ENCODE data around the gene CDCP2. TPM values are rescaled to one million over a fixed set of nuclear protein-coding genes. Genes with fewer than 3 reads are reported as not detected.

CDCP2 gene
- total and polyA plus RNA-seq, 2 donors (not counting 1 experiment from before 2014, with no cell fraction given) = 0.25 TPM; not detected in 1

DNA sequence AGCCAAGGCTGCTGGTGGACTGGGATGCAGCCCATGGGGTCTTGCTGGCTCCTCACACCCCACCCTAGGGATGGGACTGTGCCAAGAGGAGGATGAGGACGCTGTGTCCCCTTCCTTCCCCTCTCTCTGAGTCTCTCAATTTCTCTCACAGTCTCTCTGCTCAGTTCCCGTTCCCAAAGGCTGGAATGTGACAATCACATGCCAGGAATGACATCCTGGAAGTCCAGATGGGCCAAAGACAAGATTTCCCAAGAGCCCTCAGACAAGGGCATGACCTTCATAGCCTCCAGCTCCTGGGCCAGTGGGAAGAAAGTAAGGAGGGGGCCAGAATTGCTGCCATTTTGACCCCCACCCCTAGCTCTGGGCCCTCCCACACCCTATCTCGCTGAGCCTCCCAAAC lies 7.6 kb upstream of the CDCP2 start:
- CTCF ChIA-PET = no interaction called here
- H3K9ac ChIP-seq (ENCODE audit: low read length) = no peak overlapping the region
- POLR2A ChIA-PET = no interaction called here

DNA sequence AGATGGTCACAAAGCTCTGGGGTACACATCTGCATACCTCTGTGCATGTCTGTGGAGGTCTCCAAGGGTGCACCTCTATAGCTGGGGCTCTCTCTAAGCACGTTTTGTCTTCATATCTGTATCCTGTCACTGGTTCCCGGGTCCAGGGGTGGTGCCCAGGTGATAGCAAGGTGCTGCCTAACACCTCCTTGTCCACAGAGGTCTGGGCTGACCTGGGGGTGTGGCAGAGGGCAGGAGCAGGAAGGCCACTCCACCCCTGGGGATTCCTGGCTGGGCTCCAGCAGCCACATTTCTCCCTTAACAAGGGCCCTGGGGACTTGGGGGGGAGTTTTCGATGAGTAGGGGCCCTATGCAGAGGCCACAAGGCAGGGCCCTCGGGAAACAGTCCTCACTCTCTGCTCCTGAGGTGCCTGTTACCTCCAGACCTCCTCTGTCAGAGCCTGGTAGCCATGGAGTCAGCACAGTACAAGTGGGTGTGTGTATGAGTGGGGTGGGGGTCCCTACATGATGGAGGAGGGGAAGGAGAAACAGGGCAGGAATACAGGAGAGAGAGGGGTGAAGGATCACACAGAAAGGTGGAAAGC lies 7.0 kb upstream of the CDCP2 start:
- no peak for TF ChIP-seq EZH2 (IDR thresholded peaks at IDR 0.05; ENCODE audit: borderline replicate concordance, insufficient read depth, low read depth, low read length, poor library complexity, severe bottlenecking)
- TF ChIP-seq, protein P1, sequence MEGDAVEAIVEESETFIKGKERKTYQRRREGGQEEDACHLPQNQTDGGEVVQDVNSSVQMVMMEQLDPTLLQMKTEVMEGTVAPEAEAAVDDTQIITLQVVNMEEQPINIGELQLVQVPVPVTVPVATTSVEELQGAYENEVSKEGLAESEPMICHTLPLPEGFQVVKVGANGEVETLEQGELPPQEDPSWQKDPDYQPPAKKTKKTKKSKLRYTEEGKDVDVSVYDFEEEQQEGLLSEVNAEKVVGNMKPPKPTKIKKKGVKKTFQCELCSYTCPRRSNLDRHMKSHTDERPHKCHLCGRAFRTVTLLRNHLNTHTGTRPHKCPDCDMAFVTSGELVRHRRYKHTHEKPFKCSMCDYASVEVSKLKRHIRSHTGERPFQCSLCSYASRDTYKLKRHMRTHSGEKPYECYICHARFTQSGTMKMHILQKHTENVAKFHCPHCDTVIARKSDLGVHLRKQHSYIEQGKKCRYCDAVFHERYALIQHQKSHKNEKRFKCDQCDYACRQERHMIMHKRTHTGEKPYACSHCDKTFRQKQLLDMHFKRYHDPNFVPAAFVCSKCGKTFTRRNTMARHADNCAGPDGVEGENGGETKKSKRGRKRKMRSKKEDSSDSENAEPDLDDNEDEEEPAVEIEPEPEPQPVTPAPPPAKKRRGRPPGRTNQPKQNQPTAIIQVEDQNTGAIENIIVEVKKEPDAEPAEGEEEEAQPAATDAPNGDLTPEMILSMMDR (IDR thresholded peaks at IDR 0.05) = no peak
- no peaks in the 10 kb centered on the region for H3K27me3 Mint-ChIP-seq
- no peak overlapping the region for H3K4me3 ChIP-seq (ENCODE audit: control extremely low read depth in 1 of 5, extremely low read depth in 1 of 5, insufficient read depth in 1 of 5, low read depth in 2 of 5, low read length in 4 of 5)
- H3K4me2 ChIP-seq (replicated peaks; ENCODE audit: low read depth, low read length, poor library complexity, severe bottlenecking) = no peak overlapping the region
- intact Hi-C loops (cut with micrococcal nuclease) = no loop called here
- ATAC-seq (ENCODE audit: low read depth) (no peak), DNase-seq (no peak)
- H3K27ac Mint-ChIP-seq = no peak overlapping the region
- ChIA-PET CTCF (no interaction called here), POLR2A (no interaction called here)
- H3K9me3 Mint-ChIP-seq (ENCODE audit: insufficient read depth) = no peaks in the 10 kb centered on the region
- H3K4me1 Mint-ChIP-seq = no peaks in the 10 kb centered on the region
- no peak overlapping the region for H2AFZ ChIP-seq (ENCODE audit: insufficient read depth, low read depth, low read length, poor library complexity, severe bottlenecking)
- 79% methylated on average over 3 of the region's 4 CpGs for WGBS (ENCODE audit: insufficient coverage)
- no peaks in the 10 kb centered on the region for H3K4me1 ChIP-seq (ENCODE audit: control insufficient read depth in 2 of 2, insufficient read depth in 2 of 2, low read length in 2 of 2)
- no peak overlapping the region for H3K9ac ChIP-seq (ENCODE audit: low read length)
- H3K79me2 ChIP-seq (ENCODE audit: control insufficient read depth, insufficient read depth, low read length) = no peaks in the 10 kb centered on the region
- no peaks in the 10 kb centered on the region for H3K27me3 ChIP-seq (replicated peaks in 1 of 4; ENCODE audit: control extremely low read depth in 1 of 4, control insufficient read depth in 3 of 4, insufficient read depth in 4 of 4, low read length in 3 of 4)
- no peak overlapping the region for H3K4me3 Mint-ChIP-seq
- no peaks in the 10 kb centered on the region for H4K20me1 ChIP-seq (ENCODE audit: control insufficient read depth, insufficient read depth, low read length, poor library complexity, severe bottlenecking)
- H3K27ac ChIP-seq (ENCODE audit: low read length in 2 of 2) = no peak overlapping the region
- H3K36me3 ChIP-seq (replicated peaks in 1 of 2; ENCODE audit: control extremely low read depth in 1 of 2, control insufficient read depth in 1 of 2, extremely low read depth in 1 of 2, insufficient read depth in 2 of 2, low read length in 1 of 2) = no peaks in the 10 kb centered on the region
- no peaks in the 10 kb centered on the region for H3K9me3 ChIP-seq (ENCODE audit: control extremely low read depth in 1 of 3, control insufficient read depth in 2 of 3, insufficient read depth in 1 of 3, low read length in 2 of 3)

More for the DNA sequence above, 7.6 kb upstream of the CDCP2 start:
- Histone ChIP-seq H3K4me3 (ENCODE audit: control extremely low read depth in 1 of 5, extremely low read depth in 1 of 5, insufficient read depth in 1 of 5, low read depth in 2 of 5, low read length in 4 of 5) (no peak overlapping the region), H3K36me3 (replicated peaks in 1 of 2; ENCODE audit: control extremely low read depth in 1 of 2, control insufficient read depth in 1 of 2, extremely low read depth in 1 of 2, insufficient read depth in 2 of 2, low read length in 1 of 2) (no peaks in the 10 kb centered on the region), H3K27ac (ENCODE audit: low read length in 2 of 2) (no peak overlapping the region), H3K27me3 (replicated peaks in 1 of 4; ENCODE audit: control extremely low read depth in 1 of 4, control insufficient read depth in 3 of 4, insufficient read depth in 4 of 4, low read length in 3 of 4) (no peaks in the 10 kb centered on the region), H3K79me2 (ENCODE audit: control insufficient read depth, insufficient read depth, low read length) (no peaks in the 10 kb centered on the region), H4K20me1 (ENCODE audit: control insufficient read depth, insufficient read depth, low read length, poor library complexity, severe bottlenecking) (no peaks in the 10 kb centered on the region), H3K4me2 (replicated peaks; ENCODE audit: low read depth, low read length, poor library complexity, severe bottlenecking) (no peak overlapping the region), H2AFZ (ENCODE audit: insufficient read depth, low read depth, low read length, poor library complexity, severe bottlenecking) (no peak overlapping the region), H3K4me1 (ENCODE audit: control insufficient read depth in 2 of 2, insufficient read depth in 2 of 2, low read length in 2 of 2) (no peaks in the 10 kb centered on the region), H3K9me3 (ENCODE audit: control extremely low read depth in 1 of 3, control insufficient read depth in 2 of 3, insufficient read depth in 1 of 3, low read length in 2 of 3) (no peaks in the 10 kb centered on the region)
- no peak for ATAC-seq (ENCODE audit: low read depth)
- Mint-ChIP-seq H3K4me3 (no peak overlapping the region), H3K27me3 (no peaks in the 10 kb centered on the region), H3K4me1 (no peaks in the 10 kb centered on the region), H3K9me3 (ENCODE audit: insufficient read depth) (no peaks in the 10 kb centered on the region), H3K27ac (no peak overlapping the region)
- TF ChIP-seq EZH2 (IDR thresholded peaks at IDR 0.05; ENCODE audit: borderline replicate concordance, insufficient read depth, low read depth, low read length, poor library complexity, severe bottlenecking) = no peak
- TF ChIP-seq, protein P1 (IDR thresholded peaks at IDR 0.05) = no peak
- intact Hi-C loops (cut with micrococcal nuclease) = no loop called here
- WGBS (ENCODE audit: insufficient coverage) = 100% methylated on average over 1 of the region's 3 CpGs
- no peak for DNase-seq
